GM19043 (cell line): ENCODE data around the gene EBF3.

Source experiments
- ATAC-seq: cut with Tn5 transposase; IDR thresholded peaks from one replicate; pipeline ENCODE4 v1.9.1; 2021; ENCODE audit warnings: low read depth; ENCODE audit not compliant: unreplicated experiment

The EBF3 gene

GRCh38 chr10:129812398-129812797 lies 151.7 kb downstream of the EBF3 start:
- no peak for ATAC-seq

GRCh38 chr10:129811208-129811607 lies 152.9 kb downstream of the EBF3 start:
- ATAC-seq: no peak

GRCh38 chr10:129809841-129810240 lies 154.2 kb downstream of the EBF3 start:
- no peak for ATAC-seq

- no peak for ATAC-seq
These were observed 154.6 kb downstream of the EBF3 start for GRCh38 chr10:129809431-129809830.

- ATAC-seq: no peak
These were observed 155.7 kb downstream of the EBF3 start for GRCh38 chr10:129808092-129808983.

- no peak for ATAC-seq
These were observed 156.9 kb downstream of the EBF3 start for GRCh38 chr10:129807211-129807610.

GRCh38 chr10:129800796-129801340 lies 163.2 kb downstream of the EBF3 start:
- no peak for ATAC-seq

- ATAC-seq: no peak
These were observed 164.1 kb downstream of the EBF3 start for GRCh38 chr10:129799942-129800341.

- ATAC-seq: no peak
These were observed 167.2 kb downstream of the EBF3 start for GRCh38 chr10:129796710-129797420.

GRCh38 chr10:129793996-129794395 lies 170.1 kb downstream of the EBF3 start:
- ATAC-seq: no peak

- no peak for ATAC-seq
These were observed 170.6 kb downstream of the EBF3 start for GRCh38 chr10:129793479-129793878.

- ATAC-seq: no peak
These were observed 171.2 kb downstream of the EBF3 start for GRCh38 chr10:129792864-129793263.

- no peak for ATAC-seq
These were observed 171.9 kb downstream of the EBF3 start for GRCh38 chr10:129792141-129792540.

- no peak for ATAC-seq
These were observed 173.2 kb downstream of the EBF3 start for GRCh38 chr10:129790715-129791446.

- ATAC-seq: no peak
These were observed 175.9 kb downstream of the EBF3 start for GRCh38 chr10:129788215-129788614.

- no peak for ATAC-seq
These were observed 176.5 kb downstream of the EBF3 start for GRCh38 chr10:129787557-129787956.

GRCh38 chr10:129786216-129786615 lies 177.9 kb downstream of the EBF3 start:
- ATAC-seq: no peak

GRCh38 chr10:129785536-129785981 lies 178.5 kb downstream of the EBF3 start:
- no peak for ATAC-seq
